NCI-H526 (cell line): ENCODE measurements around the gene CDX4.
"Not testable (repeated sequence)": the region's sequence is repeated elsewhere in the genome, so short reads cannot be mapped to it uniquely, and the experiment has no call there.

Source experiments
- DNase-seq, 2 experiments: peaks; one replicate each; lab custom pipeline; 2025; lab: John Stamatoyannopoulos, UW

Gene CDX4, protein sequence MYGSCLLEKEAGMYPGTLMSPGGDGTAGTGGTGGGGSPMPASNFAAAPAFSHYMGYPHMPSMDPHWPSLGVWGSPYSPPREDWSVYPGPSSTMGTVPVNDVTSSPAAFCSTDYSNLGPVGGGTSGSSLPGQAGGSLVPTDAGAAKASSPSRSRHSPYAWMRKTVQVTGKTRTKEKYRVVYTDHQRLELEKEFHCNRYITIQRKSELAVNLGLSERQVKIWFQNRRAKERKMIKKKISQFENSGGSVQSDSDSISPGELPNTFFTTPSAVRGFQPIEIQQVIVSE

DNA sequence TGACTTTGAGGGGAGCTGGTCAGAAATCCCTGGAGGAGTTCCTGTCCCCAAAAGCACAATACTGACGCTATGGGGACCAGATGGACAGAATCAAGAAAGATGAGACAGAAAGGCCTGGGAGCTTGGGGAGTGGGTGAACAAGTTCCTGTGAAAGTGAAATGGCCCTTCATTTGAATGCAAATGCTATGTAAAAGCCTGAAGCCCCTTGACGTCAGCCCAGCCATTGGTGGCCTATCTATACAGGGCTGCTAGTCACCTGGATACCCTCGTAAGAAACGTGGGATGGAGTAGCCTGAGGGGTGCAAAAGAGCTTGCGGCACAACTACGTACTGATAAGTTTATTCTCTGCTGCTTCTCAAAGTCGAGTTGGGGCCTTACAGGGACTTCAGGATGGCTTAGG lies at the start of gene CDX4:
CDX4 (plus strand) TSS at position 223 of the 400 bp plus-strand sequence. CDS start 201 bp downstream, outside the sequence.
- no peak for DNase-seq

DNA sequence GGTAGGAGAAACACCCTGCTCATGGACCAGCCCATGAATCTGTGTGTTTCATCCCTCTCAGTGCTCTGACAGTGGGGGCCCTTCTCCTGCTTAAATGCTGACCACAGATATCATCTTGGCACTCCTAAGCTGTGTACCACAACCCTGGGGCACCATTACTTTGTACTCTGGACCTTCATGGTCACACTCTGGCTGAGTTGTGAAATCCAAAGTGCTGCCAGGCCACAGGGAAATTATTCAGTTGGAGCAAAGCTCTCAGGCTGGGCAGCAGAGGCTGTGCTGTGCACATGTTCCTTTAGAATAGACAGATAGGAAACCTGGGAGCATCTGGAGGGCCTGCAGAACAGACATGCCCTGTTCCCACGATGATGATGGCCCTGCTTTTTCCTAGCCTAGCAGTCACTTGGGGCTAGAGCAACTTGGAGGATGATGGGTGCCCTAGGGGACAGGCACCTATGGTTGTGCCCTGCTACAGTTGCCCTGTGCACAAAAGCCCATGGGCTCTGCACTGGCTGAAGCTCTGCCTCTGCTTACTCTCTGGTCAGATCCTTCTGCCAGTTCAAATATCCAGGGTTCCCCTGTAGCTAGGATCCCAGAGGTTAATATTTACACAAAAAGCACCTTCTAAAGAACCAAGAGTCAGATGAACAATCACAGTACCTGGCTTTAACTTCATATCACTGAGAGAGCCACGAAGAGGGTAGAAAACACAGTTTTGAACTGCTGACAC lies 48.5 kb upstream of the CDX4 start:
- no peak for DNase-seq

DNA sequence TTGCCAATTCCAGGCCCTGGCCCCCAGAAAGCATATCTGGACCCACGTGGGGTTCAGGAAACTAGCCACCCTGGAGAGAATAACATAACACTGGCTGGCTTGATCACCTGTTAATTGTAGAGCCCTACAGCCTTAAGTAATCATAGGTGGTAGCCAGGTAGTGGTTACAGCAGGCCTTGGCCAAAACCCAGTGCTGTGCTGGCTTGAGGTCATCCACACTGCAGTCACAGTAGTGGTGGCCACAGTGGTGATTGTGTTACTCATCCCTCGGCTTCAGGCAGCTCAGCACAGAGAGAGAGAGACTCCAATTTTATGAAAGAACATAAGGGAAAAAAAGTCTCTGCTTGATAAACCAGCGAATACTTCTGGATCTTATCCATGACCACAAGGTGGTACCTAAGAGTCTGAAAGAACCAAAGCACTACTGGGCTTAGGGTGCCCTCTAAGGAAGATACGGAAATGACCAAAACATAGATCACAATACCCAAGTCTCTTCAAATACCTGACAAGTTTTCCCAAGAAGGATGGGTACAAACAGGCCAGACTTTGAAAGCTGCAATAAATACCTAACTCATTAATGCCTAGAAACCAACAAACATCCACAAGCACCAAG lies 46.6 kb upstream of the CDX4 start:
- DNase-seq = peak in 1 of 2 experiments; percentile 2

DNA sequence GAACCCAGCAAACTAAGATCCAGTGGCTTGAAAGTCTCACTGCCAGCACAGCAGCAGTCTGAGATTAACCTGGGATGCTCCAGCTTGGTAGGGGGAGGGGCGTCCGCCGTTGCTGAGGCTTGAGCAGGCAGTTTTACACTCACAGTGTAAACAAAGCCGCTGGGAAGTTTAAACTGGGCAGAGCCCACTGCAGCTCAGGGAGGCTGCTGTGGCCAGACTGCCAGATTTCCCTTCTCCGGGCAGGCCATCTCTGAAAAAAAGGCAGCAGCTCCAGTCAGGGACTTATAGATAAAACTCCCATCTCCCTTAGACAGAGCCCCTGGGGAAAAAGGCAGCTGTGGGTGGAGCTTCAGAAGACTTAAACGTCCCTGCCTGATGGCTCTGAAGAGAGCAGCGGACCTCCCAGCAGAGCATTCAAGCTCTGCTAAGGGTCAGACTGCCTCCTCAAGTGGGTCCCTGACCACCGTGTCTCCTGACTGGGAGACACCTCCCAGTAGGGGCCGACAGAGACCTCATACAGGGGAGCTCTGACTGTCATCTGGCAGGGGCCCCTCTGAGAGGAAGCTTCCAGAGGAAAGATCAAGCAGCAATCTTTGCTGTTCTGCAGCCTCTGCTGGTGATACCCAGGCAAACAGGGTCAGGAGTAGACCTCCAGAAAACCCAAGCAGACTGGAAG lies 45.1 kb upstream of the CDX4 start:
- DNase-seq = peak in 1 of 2 experiments; percentile 4

DNA sequence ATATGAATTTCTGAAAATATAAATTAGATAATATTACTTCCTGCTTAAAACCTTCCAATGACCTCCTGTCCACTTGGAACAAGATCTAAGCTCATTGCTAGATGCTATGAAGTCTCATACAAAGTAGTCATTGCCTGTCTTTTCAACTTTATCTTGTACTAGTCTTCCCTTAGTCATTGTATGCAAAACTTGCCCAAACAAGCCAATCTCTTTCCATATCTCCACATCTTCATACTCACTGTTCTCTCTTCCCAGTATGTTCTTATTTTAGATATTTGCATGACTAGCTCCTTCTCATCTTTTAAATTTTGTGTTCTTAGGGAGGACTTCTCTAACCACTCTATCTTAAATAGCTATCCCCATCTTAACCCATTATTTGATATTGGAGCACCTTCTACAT lies 33.9 kb upstream of the CDX4 start:
- no peak for DNase-seq

DNA sequence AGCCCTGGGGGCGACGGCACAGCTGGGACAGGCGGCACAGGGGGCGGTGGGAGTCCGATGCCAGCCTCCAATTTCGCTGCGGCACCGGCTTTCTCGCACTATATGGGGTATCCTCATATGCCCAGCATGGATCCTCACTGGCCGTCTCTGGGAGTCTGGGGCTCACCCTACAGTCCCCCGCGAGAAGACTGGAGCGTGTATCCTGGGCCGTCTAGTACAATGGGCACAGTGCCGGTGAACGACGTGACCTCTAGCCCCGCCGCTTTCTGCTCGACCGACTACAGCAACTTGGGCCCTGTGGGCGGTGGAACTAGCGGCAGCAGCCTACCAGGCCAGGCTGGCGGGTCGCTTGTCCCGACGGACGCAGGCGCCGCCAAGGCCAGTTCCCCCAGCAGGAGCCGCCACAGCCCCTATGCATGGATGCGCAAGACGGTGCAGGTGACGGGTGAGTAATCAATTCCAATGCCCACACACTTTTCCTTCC lies 500 bp downstream of the CDX4 start:
- DNase-seq = no peak

DNA sequence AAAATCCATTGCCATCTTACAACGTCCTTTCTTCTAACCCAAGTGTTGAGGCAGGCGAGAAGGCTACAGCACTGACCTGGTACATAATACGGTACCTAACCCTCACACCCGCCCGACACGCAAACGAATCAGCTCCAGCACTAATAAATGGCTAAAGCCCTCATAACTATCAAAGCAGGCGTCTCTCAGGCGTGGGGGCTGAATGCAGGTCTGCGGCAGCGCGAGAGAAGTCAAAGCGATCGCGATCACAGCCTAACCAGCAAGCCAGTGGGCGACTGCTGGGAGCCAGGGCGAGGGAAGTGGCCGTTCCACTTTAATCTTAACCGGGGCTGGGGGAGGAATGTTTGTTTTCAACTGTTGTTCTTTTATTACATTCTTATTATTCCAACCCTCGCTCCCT lies 1.5 kb downstream of the CDX4 start:
- no peak for DNase-seq

DNA sequence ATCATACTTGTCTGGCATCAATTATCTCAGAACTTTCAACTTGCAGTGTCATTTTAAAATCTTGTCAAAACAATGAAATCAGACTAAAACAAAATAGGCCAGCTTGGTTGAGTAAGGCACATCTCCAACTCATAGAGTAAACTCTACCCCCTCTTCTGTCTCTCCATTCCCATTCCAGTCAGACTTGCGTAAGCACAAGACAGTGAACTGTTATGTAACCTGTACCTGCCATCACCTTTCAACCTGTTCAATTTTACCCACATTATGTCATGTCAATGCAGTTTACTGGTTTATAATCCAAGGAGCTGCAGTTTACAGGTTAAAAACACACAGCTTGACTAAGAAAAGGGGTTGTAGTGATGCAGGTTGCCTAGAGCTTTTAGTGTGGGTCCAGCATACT lies 8.3 kb downstream of the CDX4 start:
- no peak for DNase-seq

DNA sequence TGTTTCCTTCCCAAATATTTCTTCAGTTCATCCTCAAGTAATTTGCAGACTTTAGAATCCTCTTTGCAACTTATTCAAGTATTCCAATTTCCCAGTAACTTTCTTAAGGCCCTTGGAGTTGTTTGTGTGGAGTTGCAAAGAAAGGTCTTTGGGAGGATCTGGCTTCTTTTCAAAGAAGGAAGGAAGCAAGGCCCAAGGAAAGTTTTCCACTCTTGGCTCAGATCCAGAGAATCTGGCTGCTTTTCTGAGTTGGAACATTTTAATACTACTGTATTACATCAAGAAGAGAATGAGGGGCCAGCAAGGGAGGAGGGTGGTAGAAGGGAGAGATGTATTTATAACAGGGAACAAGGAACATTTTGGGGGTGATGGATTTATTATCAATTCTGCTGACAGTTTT lies 10.5 kb downstream of the CDX4 start:
- DNase-seq = no peak

DNA sequence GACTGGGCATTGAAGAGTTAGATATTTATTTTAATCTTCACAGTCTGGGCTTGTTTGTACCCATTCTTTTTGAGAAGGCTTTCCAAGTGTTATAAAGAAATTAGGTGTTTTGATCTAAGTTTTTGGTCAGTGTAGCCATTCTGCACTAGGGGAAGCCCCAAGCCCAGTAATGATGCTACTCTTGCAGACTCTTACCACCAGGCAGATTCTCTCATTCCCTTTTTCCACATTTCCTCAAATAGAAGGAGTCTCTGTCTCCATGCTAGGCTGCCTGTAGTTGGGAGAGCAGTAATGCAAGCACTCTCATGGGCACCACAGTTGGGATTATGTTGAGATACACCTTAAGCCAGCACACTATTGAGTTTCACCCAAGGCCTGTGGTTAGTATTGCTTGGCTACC lies 21.5 kb downstream of the CDX4 start:
- DNase-seq = no peak

DNA sequence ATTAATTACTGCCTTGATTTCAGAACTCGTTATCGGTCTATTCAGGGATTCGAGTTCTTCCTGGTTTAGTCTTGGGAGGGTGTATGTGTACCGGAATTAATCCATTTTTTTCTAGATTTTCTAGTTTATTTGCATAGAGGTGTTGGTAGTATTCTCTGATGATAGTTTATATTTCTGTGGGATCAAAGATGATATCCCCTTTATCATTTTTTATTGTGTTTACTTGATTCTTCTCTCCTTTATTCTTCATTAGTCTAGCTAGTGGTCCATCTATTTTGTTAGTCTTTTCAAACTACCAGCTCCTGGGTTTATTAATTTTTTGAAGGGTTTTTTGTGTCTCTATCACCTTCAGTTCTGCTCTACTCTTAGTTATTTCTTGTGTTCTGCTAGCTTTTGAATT lies 32.1 kb downstream of the CDX4 start:
- DNase-seq = peak in 1 of 2 experiments; percentile 32

DNA sequence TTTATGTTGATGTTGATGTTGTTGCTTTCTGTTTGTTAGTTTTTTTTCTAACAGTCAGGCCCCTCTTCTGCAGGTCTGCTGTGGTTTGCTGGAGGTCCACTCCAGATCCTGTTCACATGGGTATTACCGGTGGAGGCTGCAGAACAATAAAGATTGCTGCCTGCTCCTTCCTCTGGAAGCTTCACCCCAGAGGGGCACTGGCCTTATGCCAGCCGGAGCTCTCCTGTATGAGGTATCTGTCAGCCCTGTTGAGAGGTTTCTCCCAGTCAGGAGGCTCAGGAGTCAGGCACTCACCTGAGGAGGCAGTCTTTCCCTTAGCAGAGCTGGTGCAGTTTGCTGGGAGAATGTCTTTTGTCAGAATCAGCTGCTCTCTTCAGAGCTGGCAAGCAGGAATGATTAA lies 34.7 kb downstream of the CDX4 start:
- no peak for DNase-seq

DNA sequence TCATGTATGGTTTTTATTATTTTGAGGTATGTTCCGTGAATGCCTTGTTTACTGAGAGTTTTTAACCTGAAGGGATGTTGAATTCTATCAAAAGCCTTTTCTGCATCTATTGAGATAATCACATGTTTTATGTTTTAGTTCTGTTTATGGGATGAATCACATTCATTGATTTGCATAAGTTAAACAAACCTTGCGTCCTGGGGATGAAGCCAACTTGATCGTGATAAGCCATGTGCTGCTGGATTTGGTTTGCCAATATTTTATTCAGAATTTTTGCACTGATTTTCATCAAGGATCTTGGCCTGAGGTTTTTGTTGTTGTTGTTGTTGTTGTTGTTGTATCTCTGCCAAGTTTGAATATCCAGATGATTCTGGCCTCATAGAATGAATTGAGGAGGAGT lies 43.8 kb downstream of the CDX4 start:
- DNase-seq = no peak

DNA sequence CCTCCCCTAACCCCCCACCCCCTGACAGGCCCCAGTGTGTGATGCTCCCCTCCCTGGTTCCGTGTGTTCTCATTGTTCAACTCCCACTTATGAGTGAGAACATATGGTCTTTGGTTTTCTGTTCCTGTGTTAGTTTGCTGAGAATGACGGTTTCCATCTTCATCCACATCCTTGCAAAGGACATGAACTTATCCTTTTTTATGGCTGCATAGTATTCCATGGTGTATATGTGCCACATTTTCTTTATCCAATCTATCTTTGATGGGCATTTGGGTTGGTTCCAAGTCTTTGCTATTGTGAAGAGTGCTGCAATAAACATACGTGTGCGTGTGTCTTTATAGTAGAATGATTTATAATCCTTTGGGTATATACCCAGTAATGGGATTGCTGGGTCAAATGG lies 45.3 kb downstream of the CDX4 start:
- DNase-seq = not testable (repeated sequence)
